ENCODE measurements around the gene MPDU1. TPM values are rescaled to one million over a fixed set of nuclear protein-coding genes. Genes with fewer than 3 reads are reported as not detected.

Gene MPDU1
- total RNA-seq, 2 experiments from 2014 or later = 21.3 to 34.5 TPM

DNA sequence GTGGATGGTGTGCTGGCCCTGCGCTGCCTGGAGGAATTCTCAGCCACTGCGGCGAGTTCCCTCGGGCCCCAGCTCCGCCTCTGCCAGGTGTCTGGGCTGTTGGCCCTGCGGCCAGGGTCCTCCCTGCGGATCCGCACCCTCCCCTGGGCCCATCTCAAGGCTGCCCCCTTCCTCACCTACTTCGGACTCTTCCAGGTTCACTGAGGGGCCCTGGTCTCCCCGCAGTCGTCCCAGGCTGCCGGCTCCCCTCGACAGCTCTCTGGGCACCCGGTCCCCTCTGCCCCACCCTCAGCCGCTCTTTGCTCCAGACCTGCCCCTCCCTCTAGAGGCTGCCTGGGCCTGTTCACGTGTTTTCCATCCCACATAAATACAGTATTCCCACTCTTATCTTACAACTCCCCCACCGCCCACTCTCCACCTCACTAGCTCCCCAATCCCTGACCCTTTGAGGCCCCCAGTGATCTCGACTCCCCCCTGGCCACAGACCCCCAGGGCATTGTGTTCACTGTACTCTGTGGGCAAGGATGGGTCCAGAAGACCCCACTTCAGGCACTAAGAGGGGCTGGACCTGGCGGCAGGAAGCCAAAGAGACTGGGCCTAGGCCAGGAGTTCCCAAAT lies 26.4 kb upstream of the MPDU1 start:
- BruUV-seq (replicated peaks) = no TSS peak
- Histone ChIP-seq H3K79me2 (ENCODE audit: insufficient read depth, low read depth, low read length) (peaks cover 4% of the 10 kb centered on the region; the same call in 1 of the 2 replicates), H3K27ac (ENCODE audit: low read depth, low read length, poor library complexity, severe bottlenecking) (no peak overlapping the region), H3K4me1 (ENCODE audit: insufficient read depth, low read length, poor library complexity, severe bottlenecking) (peaks cover 41% of the 10 kb centered on the region), H3K4me3 (ENCODE audit: low read depth, low read length, poor library complexity, severe bottlenecking) (no peak overlapping the region), H3K9me2 (ENCODE audit: insufficient read depth, low read length) (no peaks in the 10 kb centered on the region), H3K9me3 (ENCODE audit: low read length) (no peaks in the 10 kb centered on the region), H3K36me3 (ENCODE audit: insufficient read depth, low read length) (no peaks in the 10 kb centered on the region), H2AFZ (ENCODE audit: low read length) (no peak overlapping the region), H3K4me2 (ENCODE audit: low read length) (no peak overlapping the region), H4K20me1 (ENCODE audit: insufficient read depth, low read length) (no peaks in the 10 kb centered on the region)
- no peak for DNase-seq (ENCODE audit: low spot score)
- intact Hi-C loops (cut with micrococcal nuclease; ENCODE audit: unreplicated experiment) = no loop called here
- TF ChIP-seq CTCF (conservative IDR thresholded peaks at IDR 0.05; ENCODE audit: low read length) = no peak
- ChIA-PET POLR2A (interaction anchor here (1.0 kb wide), 1 partner anchor 69 kb away, joined by 3 read pairs; no protein-coding TSS in a partner anchor), CTCF (ENCODE audit: unreplicated experiment) (interaction anchor here (0.7 kb wide), 1 partner anchor 318 kb away, joined by 4 read pairs; the partner anchor contains the start of gene PHF23)

DNA sequence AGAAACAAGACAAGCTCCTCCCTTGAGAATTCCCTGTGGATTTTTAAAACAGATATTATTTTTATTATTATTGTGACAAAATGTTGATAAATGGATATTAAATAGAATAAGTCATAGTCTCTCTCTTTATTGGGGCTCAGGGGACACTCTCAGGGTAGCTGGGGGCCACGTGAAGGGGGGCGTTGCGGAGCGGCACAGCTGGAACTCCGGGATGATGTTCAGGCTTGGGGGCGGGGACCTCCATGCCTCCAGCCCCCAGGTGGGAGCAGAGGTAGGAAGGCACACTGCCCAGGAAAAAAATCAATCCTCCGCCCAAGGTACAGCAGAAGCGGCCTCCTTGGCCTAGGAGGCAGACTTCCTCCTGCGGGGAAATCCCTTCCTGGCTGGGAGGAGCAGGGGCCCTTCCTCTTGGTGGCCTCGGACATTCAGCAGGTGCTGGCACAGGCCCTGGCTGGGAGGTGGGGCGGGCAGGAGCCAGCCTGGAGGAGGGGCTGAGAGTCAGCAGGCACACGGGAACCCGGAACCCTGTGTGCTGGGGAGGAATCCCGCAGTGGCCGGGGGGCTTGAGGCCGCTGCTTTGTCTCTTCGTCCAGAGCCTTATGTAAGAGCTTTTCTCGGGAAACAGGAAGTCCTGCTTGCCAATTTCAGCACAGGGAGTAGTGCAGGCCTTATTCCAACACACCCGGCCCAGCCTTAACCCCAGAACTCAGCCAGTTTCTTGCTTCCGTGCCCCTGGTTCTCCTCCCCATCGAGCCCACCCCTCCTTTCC lies 25.7 kb upstream of the MPDU1 start:
- ChIA-PET POLR2A (interaction anchor here (0.7 to 0.9 kb wide), 2 partner anchors 33 to 190 kb away, joined by 3 read pairs; no protein-coding TSS in a partner anchor), CTCF (ENCODE audit: unreplicated experiment) (no interaction called here)
- H3K4me1 ChIP-seq (ENCODE audit: insufficient read depth, low read length, poor library complexity, severe bottlenecking) = peaks cover 40% of the 10 kb centered on the region
- H4K20me1 ChIP-seq (ENCODE audit: insufficient read depth, low read length) = no peaks in the 10 kb centered on the region
- no peak overlapping the region for H3K27ac ChIP-seq (ENCODE audit: low read depth, low read length, poor library complexity, severe bottlenecking)
- H3K4me2 ChIP-seq (ENCODE audit: low read length) = peak overlapping the region; percentile 27
- H3K36me3 ChIP-seq (ENCODE audit: insufficient read depth, low read length) = no peaks in the 10 kb centered on the region
- peak overlapping the region; percentile 12; the same call in 1 of the 2 replicates for H2AFZ ChIP-seq (ENCODE audit: low read length)
- H3K9me3 ChIP-seq (ENCODE audit: low read length) = no peaks in the 10 kb centered on the region
- H3K9me2 ChIP-seq (ENCODE audit: insufficient read depth, low read length) = no peaks in the 10 kb centered on the region
- peaks cover 11% of the 10 kb centered on the region; the same call in 1 of the 2 replicates for H3K79me2 ChIP-seq (ENCODE audit: insufficient read depth, low read depth, low read length)
- intact Hi-C loops (cut with micrococcal nuclease; ENCODE audit: unreplicated experiment) = no loop called here
- no TSS peak for BruUV-seq (replicated peaks)
- no peak for TF ChIP-seq CTCF (conservative IDR thresholded peaks at IDR 0.05; ENCODE audit: low read length)
- no peak for TF ChIP-seq EZH2phosphoT487 (IDR thresholded peaks at IDR 0.05; ENCODE audit: borderline replicate concordance, low read depth, low read length)
- peak; percentile 33 for DNase-seq (ENCODE audit: low spot score)
- H3K4me3 ChIP-seq (ENCODE audit: low read depth, low read length, poor library complexity, severe bottlenecking) = no peak overlapping the region
